SIG-M5 treated with dmso at 0.1 percent for 504 hours (cell line): ENCODE measurements around the gene MARCHF2.
A peak's percentile ranks its signal among the peaks of the same experiment; 100 is the strongest.

ENCODE experiments used
- DNase-seq: peaks from one replicate; lab custom pipeline; 2025; ENCODE audit not compliant: unreplicated experiment; lab: John Stamatoyannopoulos, UW

The MARCHF2 gene

DNA sequence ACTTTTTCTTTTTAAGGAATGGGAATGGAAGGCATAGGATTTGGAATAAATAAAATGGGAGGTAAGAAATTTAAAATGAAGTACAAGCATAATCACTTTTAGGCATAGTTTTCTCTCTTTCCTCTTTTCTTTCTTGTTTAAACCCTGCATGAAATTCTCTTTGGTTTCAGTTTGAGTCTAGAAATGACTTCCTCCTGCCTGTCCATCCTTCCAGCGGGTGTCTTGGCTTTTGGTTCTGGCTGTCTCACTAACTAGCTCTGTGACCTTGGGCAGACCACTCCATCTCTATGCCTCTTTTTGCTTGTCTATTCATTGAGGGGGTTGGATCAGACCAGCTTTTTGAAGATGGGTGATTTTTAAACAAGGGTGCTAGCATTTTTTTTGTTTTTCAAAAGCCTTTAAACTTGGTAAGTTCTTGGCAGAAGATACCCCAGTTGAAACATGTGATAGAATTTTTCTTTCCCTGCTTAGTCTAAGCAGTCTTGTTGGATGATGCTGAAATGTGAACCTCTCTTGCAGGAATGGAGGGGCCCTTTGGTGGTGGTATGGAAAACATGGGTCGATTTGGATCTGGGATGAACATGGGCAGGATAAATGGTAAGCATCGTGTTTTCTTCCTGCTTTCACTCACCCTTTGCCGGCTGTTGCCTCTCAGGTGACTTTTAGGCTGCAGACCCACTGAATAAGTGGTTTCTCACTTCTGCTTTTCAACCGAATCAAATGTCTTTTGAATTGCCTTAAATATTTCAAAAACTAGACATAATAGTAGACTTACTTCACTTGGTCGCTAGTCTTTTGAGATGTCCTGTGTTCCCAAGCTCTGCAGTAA lies 60.8 kb downstream of the MARCHF2 start:
- DNase-seq, result no peak

DNA sequence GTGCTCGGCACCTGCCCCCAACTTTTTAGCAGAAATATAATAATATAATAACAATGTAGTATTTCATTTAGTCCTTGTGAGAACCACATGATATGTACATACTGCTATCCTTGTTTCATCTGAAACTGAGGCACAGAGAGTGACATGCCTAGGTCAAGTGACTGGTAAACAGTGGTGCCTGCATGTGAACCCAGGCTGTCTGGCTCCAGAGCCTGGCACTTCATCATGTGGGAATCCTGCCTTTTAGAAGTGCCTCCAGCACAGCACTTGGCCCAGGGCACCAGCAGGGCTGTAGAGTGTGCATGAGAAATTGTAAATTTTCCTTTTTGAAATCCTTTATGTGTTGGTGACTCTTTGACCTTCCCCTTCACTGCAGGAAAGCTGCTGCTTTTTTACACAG lies 61.9 kb downstream of the MARCHF2 start:
- DNase-seq, result no peak

DNA sequence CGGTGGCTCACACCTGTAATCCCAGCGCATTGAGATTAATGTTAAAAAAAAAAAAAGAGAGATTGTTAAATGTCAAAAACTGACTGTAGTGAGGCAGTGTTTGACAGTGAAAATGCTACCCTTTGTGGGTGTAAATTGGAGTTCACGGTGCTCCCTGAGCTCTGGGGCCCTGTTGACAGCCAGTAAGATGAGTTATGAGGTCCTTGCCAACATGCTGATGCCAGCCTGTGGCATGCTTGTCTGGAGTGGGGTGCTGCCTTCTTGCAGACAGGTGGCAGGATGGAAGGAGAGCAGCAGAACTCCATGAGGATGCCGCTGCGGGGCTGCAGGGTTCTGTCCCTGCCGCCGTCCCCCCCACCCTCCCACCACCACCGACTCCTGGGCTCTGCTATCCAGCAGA lies 63.4 kb downstream of the MARCHF2 start:
- DNase-seq, result no peak

- no peak for DNase-seq
These were observed 64.8 kb downstream of the MARCHF2 start for GRCh38 chr19:8477889-8478288.

DNA sequence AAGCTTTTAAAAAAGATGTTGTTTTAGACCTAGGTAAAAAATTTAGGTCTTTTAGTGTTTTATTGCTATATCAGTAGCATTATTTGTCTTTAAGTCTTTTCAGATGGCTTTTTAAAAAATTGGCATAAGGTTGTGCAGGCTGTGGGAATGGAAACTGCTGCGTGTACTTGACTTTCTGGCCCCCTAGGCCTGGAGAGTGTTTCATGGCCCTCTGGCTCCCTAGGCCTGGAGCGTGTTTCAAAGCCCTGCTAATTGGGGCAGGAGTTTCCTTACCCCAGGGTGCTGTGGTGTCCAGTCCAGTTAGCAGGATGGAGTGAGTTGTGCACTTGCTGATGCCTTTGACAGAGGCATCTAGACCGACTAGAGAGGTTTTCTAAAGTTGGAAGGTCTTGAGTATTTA lies 65.5 kb downstream of the MARCHF2 start:
- no peak for DNase-seq

- DNase-seq, result no peak
These were observed 68.1 kb downstream of the MARCHF2 start for GRCh38 chr19:8481201-8481600.

- no peak for DNase-seq
These were observed 68.5 kb downstream of the MARCHF2 start for GRCh38 chr19:8481616-8482015.

DNA sequence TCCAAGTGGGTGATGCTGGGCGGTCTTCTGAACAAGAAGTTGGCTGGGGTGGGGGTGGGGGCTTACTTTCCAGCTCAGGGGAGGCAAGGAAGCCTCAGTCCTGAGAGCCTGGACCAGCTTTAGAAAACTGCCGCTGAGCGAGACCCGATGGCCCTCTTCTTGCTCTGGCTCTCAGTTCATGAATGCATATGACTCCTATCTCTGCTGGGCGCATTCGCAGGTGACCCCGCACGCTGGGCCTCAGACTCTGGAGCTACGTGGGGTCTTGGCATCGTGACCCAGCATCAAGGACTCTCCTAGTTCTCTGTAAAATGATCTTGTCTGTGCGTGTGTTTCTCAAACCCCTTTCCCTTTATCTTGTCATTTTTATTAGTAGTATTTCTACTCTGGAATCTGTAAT lies 69.6 kb downstream of the MARCHF2 start:
- no peak for DNase-seq

- no peak for DNase-seq
These were observed 70.1 kb downstream of the MARCHF2 start for GRCh38 chr19:8483165-8483564.

GRCh38 chr19:8484331-8484894 lies 71.3 kb downstream of the MARCHF2 start:
- DNase-seq, result no peak

DNA sequence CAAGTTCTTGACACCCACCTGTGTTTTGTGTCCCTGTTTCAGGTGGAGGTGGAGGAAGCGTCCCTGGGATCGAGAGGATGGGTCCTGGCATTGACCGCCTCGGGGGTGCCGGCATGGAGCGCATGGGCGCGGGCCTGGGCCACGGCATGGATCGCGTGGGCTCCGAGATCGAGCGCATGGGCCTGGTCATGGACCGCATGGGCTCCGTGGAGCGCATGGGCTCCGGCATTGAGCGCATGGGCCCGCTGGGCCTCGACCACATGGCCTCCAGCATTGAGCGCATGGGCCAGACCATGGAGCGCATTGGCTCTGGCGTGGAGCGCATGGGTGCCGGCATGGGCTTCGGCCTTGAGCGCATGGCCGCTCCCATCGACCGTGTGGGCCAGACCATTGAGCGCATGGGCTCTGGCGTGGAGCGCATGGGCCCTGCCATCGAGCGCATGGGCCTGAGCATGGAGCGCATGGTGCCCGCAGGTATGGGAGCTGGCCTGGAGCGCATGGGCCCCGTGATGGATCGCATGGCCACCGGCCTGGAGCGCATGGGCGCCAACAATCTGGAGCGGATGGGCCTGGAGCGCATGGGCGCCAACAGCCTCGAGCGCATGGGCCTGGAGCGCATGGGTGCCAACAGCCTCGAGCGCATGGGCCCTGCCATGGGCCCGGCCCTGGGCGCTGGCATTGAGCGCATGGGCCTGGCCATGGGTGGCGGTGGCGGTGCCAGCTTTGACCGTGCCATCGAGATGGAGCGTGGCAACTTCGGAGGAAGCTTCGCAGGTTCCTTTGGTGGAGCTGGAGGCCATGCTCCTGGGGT lies 72.7 kb downstream of the MARCHF2 start:
- DNase-seq, result no peak

DNA sequence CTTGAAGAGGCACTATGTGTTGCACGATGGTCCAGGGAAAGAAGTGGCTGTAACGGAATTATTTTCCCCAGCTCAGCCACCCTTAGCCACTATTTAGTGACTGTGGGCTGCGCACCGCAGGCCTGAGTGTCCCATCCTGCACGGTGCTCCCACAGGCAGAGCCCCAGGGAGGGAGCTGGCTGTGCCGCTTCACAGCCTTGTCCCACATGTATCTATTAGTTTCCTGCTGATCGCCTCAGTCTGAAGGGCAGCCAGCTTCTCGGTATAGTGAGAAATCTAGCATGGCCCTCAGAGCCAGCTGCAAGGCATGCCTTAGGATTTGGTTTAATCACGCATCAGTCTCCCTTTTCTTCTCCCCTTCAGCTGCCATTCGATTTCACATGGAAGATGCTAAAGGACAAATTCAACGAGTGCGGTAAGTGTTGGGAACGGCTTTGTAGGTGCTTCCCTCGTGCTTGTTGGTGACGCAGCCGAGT lies 73.6 kb downstream of the MARCHF2 start:
- no peak for DNase-seq

DNA sequence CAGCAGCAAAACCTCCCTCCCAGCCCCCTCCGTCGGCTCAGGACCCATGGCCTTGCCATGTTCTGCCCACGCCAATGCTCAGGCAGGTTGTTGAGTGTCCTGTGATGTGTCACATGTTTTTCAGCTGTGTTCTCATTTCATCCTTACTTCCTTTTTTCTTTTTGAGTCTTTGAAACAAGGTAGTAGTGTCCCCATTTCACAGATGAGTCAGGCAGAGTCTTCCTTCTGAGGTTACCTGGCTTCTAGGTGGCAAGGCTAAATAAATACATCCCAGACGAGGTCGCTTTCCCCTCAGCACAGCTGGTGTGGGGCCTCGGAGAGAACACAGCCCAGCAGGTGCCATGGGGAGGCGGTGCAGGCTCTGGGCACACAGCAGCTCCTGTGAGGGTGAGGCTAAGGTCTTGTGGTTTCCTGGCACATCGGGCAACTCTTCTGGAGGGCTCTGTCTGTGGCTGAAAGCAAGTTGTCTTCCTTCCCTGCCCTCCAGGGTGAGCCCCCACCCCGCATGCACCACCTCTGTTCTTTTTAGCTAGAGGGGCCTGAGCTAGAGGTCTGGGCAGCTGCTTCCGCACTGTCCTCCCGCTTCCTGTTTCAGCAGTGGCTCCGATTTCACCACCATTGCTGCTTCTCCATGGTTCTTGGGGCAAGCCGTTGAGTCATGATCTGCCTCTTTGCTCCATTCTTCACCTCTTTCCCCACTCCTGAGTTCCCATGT lies 74.2 kb downstream of the MARCHF2 start:
- DNase-seq, result peak; percentile 97

- no peak for DNase-seq
These were observed 75.3 kb downstream of the MARCHF2 start for GRCh38 chr19:8488365-8488764.
